ENCODE data around the gene UBE2J1. TPM values are rescaled to one million over a fixed set of nuclear protein-coding genes. Genes with fewer than 3 reads are reported as not detected.

Gene UBE2J1
- polyA plus RNA-seq, 1 donor from 2014 or later, result 47.2 TPM

DNA sequence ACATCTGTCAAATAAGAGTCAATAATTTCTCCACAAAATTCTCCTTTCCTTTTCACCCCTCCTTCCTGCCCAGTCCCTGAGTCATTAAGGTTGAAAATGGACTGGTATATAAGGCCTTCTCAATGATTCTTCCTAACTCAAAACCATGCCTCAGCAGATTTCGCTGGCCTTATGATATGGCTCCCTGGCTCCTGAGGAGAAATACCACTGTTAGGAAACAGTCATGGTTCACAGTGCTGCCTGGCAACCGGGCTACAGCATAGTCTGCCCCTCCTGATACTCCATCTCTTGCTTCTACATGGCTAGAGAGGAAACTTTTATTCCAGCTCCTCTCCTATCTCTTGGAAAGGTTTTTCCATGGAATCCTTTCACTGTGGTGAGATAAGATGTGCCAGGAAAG is 4.7 kb downstream of the UBE2J1 start:
- H3K4me2 ChIP-seq (ENCODE audit: low read length), result no peak overlapping the region

GRCh38 chr6:89346433-89346832 is 6.1 kb downstream of the UBE2J1 start:
- H3K27ac ChIP-seq (ENCODE audit: low read length), result no peak overlapping the region
- no peak overlapping the region for H3K9ac ChIP-seq (ENCODE audit: low read length)
- no peaks in the 10 kb centered on the region for H3K36me3 ChIP-seq (ENCODE audit: insufficient read depth, low read length)
- no peaks in the 10 kb centered on the region for H3F3A ChIP-seq (ENCODE audit: insufficient read depth, low read length, poor library complexity, severe bottlenecking)
- H3K79me2 ChIP-seq (replicated peaks; ENCODE audit: insufficient read depth, low read length), result peaks cover 62% of the 10 kb centered on the region
- H3K9me3 ChIP-seq (ENCODE audit: low read length), result no peaks in the 10 kb centered on the region
- H3K4me2 ChIP-seq (ENCODE audit: low read length), result no peak overlapping the region
- no peaks in the 10 kb centered on the region for H3K9me2 ChIP-seq (ENCODE audit: insufficient read depth, low read length)
- no peak overlapping the region for H3K4me3 ChIP-seq (ENCODE audit: low read length)
- H3K27me3 ChIP-seq (ENCODE audit: insufficient read depth, low read depth, low read length), result no peaks in the 10 kb centered on the region
- no peaks in the 10 kb centered on the region for H4K20me1 ChIP-seq (ENCODE audit: insufficient read depth)
- no peak overlapping the region for H2AFZ ChIP-seq (ENCODE audit: low read depth, low read length)
- TF ChIP-seq REST (IDR thresholded peaks at IDR 0.05; ENCODE audit: borderline replicate concordance), result no peak
- TF ChIP-seq EZH2 (IDR thresholded peaks at IDR 0.05; ENCODE audit: borderline replicate concordance, insufficient read depth, low read length, poor library complexity, severe bottlenecking), result no peak
- TF ChIP-seq POLR2AphosphoS5 (IDR thresholded peaks at IDR 0.05), result no peak
- TF ChIP-seq RAD21 (conservative IDR thresholded peaks at IDR 0.05), result no peak
- TF ChIP-seq, protein P1, sequence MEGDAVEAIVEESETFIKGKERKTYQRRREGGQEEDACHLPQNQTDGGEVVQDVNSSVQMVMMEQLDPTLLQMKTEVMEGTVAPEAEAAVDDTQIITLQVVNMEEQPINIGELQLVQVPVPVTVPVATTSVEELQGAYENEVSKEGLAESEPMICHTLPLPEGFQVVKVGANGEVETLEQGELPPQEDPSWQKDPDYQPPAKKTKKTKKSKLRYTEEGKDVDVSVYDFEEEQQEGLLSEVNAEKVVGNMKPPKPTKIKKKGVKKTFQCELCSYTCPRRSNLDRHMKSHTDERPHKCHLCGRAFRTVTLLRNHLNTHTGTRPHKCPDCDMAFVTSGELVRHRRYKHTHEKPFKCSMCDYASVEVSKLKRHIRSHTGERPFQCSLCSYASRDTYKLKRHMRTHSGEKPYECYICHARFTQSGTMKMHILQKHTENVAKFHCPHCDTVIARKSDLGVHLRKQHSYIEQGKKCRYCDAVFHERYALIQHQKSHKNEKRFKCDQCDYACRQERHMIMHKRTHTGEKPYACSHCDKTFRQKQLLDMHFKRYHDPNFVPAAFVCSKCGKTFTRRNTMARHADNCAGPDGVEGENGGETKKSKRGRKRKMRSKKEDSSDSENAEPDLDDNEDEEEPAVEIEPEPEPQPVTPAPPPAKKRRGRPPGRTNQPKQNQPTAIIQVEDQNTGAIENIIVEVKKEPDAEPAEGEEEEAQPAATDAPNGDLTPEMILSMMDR (IDR thresholded peaks at IDR 0.05; ENCODE audit: poor library complexity, severe bottlenecking), result no peak
- TF ChIP-seq MXI1 (conservative IDR thresholded peaks at IDR 0.05; ENCODE audit: poor library complexity, severe bottlenecking), result no peak
- no peak for TF ChIP-seq SMC3 (conservative IDR thresholded peaks at IDR 0.05; ENCODE audit: poor library complexity)
- no peak for TF ChIP-seq TAF1 (IDR thresholded peaks at IDR 0.05; ENCODE audit: low read depth)

More for the DNA sequence above, 4.7 kb downstream of the UBE2J1 start:
- Histone ChIP-seq H3F3A (ENCODE audit: insufficient read depth, low read length, poor library complexity, severe bottlenecking) (no peaks in the 10 kb centered on the region), H3K9me2 (ENCODE audit: insufficient read depth, low read length) (no peaks in the 10 kb centered on the region), H3K27me3 (ENCODE audit: insufficient read depth, low read depth, low read length) (no peaks in the 10 kb centered on the region), H3K36me3 (ENCODE audit: insufficient read depth, low read length) (no peaks in the 10 kb centered on the region), H4K20me1 (ENCODE audit: insufficient read depth) (no peaks in the 10 kb centered on the region), H3K27ac (ENCODE audit: low read length) (no peak overlapping the region), H3K9ac (ENCODE audit: low read length) (no peak overlapping the region), H2AFZ (ENCODE audit: low read depth, low read length) (no peak overlapping the region), H3K4me3 (ENCODE audit: low read length) (peak overlapping the region; percentile 23), H3K9me3 (ENCODE audit: low read length) (no peaks in the 10 kb centered on the region), H3K79me2 (replicated peaks; ENCODE audit: insufficient read depth, low read length) (peaks cover 68% of the 10 kb centered on the region)
- TF ChIP-seq RAD21 (conservative IDR thresholded peaks at IDR 0.05) (no peak), POLR2AphosphoS5 (IDR thresholded peaks at IDR 0.05) (no peak), EP300 (conservative IDR thresholded peaks at IDR 0.05; ENCODE audit: poor library complexity, severe bottlenecking) (no peak), REST (IDR thresholded peaks at IDR 0.05; ENCODE audit: borderline replicate concordance) (no peak), TAF1 (IDR thresholded peaks at IDR 0.05; ENCODE audit: low read depth) (no peak), MXI1 (conservative IDR thresholded peaks at IDR 0.05; ENCODE audit: poor library complexity, severe bottlenecking) (no peak), SMC3 (conservative IDR thresholded peaks at IDR 0.05; ENCODE audit: poor library complexity) (no peak), EZH2 (IDR thresholded peaks at IDR 0.05; ENCODE audit: borderline replicate concordance, insufficient read depth, low read length, poor library complexity, severe bottlenecking) (no peak)
- TF ChIP-seq, protein P1 (IDR thresholded peaks at IDR 0.05; ENCODE audit: poor library complexity, severe bottlenecking), result no peak
